HEK293T (cell line): ENCODE measurements around the gene RANBP10.

Experiments
- BHLHE40 ChIP-seq: fragments of 450-650 bp; IDR thresholded peaks from 2 replicates; pipeline ENCODE4 v1.6.1; 2016; ENCODE audit warnings: mild to moderate bottlenecking, moderate library complexity, borderline replicate concordance
- CTBP1 ChIP-seq: fragments of 450-650 bp; IDR thresholded peaks from 2 replicates; pipeline ENCODE4 v1.6.1; 2016; ENCODE audit warnings: borderline replicate concordance
- FOXA1 ChIP-seq: fragments of 450-650 bp; IDR thresholded peaks from 2 replicates; pipeline ENCODE4 v1.6.1; 2016; ENCODE audit warnings: mild to moderate bottlenecking
- FOXK2 ChIP-seq: fragments of 450-650 bp; IDR thresholded peaks from 2 replicates; pipeline ENCODE4 v1.6.1; 2016; ENCODE audit warnings: mild to moderate bottlenecking
- FOXM1 ChIP-seq: fragments of 450-650 bp; IDR thresholded peaks from 2 replicates; pipeline ENCODE4 v1.6.1; 2017; ENCODE audit warnings: mild to moderate bottlenecking, borderline replicate concordance
- HDGF ChIP-seq: fragments of 450-650 bp; IDR thresholded peaks from 2 replicates; pipeline ENCODE4 v1.6.1; 2017; ENCODE audit warnings: antibody characterized with exemption, borderline replicate concordance
- L3MBTL2 ChIP-seq: fragments of 450-650 bp; conservative IDR thresholded peaks from 2 replicates; pipeline ENCODE4 v1.6.1; 2016; ENCODE audit warnings: mild to moderate bottlenecking
- NFRKB ChIP-seq: fragments of 450-650 bp; IDR thresholded peaks from 2 replicates; pipeline ENCODE4 v1.6.1; 2016; ENCODE audit warnings: mild to moderate bottlenecking, moderate library complexity
- SP1 ChIP-seq: fragments of 450-650 bp; IDR thresholded peaks from 2 replicates; pipeline ENCODE4 v1.6.1; 2017
- SUZ12 ChIP-seq: fragments of 450-650 bp; IDR thresholded peaks from 2 replicates; pipeline ENCODE4 v1.6.1; 2016; ENCODE audit warnings: mild to moderate bottlenecking
- TARDBP ChIP-seq: fragments of 450-650 bp; IDR thresholded peaks from 2 replicates; pipeline ENCODE4 v1.6.1; 2016

DNA sequence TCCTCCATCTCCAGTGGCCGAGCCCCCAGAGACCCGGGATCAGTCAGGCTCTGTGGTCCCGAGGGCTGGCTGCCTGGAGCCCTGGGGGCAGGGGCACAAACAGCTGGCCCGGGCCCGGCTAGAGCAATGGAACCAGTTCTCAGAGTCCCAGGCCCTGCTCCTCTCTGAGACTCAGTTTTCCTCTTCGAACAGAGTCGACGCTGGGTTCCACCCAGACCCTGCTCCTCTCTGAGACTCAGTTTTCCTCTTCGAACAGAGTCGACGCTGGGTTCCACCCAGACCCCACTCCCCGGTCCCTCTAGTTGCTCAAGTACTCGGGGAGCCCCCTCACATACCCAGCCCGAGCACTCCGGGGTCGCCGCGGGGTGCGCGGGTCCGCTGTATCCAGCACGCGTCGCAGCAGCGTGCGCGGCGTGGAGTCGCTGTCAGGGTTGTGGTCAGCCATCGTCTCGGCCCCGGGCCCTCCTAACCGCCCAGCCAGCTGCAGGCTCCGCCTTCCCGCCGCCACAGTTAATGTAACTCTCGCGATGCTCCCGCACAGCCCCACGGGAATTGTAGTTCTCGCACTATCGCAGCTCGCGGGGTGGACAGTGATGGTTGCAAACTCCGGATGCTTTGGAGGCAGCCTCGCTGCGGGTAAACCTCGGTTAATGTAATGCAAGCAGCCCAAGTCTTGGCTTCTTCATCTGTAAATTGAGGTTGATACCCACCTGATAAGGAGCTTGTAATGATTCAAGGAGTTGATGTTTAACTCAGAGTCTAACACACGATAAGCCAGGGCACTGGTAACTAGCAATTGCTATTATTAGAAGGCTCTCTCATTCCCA lies 27.3 kb upstream of the RANBP10 start:
- no peak for TF ChIP-seq BHLHE40
- TF ChIP-seq HDGF: no peak
- TF ChIP-seq L3MBTL2: peak; percentile 85
- TF ChIP-seq SUZ12: no peak
- TF ChIP-seq FOXM1: no peak
- no peak for TF ChIP-seq CTBP1
- no peak for TF ChIP-seq FOXK2
- no peak for TF ChIP-seq SP1
- TF ChIP-seq TARDBP: no peak
- TF ChIP-seq FOXA1: no peak
- no peak for TF ChIP-seq NFRKB
